GM04503 (cell line): Measurements from ENCODE around the gene PRDM12.
A peak's percentile ranks its signal among the peaks of the same experiment; 100 is the strongest.

ENCODE experiments used
- DNase-seq: peaks from one replicate; pipeline ENCODE4 v3.0.0-alpha.2; 2012; ENCODE audit warnings: low read depth

PRDM12 gene

DNA sequence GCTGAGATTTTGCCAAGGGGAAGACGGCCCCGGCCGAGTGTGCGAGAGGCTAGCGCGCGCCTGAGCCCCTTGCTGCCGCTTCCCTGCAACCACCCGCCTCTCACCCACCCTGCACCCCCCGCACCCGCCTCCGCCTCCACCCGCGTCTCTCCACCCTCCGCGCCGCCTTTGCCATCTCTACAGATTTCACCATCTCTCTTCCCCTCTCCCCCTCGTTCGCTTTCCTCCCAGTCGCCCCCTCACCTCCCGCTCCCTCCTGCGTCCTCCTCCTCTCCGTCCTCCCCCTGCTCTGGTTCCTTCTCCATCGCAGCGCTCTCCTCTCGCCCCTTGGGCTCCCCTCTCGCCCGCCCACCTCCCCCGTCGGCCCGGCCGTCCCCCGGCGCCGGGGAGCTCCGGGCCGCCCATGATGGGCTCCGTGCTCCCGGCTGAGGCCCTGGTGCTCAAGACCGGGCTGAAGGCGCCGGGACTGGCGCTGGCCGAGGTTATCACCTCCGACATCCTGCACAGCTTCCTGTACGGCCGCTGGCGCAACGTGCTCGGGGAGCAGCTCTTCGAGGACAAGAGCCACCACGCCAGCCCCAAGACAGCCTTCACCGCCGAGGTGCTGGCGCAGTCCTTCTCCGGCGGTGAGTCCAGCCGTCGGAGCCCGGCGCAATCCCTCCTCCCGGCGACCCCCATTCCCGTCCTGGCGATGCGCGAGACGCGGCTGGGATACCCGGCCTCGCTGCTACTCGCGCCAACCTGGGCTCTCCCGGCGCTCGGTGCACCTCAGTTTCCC, at the start of gene PRDM12:
TSS of gene PRDM12 (plus strand) at position 344 of the 778 bp plus-strand sequence. CDS start at position 404, 60 bp downstream.
- DNase-seq, result no peak

DNA sequence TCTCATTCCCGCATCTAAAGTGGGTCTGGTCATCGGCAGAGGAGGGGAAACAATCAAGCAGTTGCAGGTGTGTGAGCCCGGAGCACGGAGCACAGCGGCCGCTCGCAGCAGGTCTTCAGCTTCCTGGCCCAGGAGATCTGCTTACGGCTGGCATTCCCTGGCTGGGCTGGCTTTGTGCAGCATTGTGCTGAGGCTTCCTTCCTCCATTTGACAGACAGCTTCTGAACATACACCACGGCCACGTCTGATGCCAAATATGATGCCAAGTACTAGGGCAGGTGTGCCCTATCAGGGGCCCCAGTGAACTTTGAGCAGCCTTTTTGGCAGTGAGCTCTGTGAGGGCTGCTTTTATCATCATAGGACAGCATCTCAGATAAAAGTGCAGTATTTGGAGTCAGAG, 47.9 kb upstream of the PRDM12 start:
- no peak for DNase-seq

DNA sequence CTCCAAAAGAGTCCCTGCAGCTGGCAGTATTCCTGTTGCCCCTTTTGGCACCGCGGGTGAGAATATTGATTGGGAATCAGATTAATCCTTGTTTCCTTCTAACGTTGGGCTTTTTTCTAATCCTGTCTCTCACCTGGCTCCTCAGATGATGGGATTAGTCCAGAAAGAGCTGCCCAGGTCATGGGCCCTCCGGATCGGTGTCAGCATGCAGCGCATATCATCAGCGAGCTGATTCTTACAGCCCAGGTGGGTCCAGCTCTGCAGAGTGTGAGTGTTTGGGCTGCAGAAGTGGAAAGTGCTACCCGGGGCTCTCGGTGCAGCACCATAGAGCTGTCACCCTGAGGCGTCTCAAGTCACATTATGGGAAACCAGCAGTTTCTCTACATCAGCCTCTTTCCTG, 40.9 kb upstream of the PRDM12 start:
- no peak for DNase-seq

DNA sequence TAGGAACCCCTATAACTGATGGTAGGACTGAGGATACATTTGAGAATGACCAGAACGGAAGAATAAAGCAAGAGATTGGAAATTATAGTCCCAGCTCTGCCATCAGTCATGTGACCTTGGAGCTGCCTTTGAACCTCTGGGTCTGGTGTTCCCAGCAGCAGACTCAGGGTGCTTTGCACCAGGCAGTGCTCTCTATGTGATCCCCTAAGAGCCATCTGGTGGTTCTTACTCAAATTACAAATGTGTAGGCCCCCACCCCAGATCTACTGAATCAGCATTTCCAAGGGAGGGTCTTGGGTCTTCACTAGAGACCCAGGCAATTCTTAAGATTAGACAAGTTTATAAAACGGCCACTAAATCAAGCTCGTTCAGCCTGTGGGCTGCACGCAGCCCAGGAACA, 40.2 kb upstream of the PRDM12 start:
- no peak for DNase-seq

DNA sequence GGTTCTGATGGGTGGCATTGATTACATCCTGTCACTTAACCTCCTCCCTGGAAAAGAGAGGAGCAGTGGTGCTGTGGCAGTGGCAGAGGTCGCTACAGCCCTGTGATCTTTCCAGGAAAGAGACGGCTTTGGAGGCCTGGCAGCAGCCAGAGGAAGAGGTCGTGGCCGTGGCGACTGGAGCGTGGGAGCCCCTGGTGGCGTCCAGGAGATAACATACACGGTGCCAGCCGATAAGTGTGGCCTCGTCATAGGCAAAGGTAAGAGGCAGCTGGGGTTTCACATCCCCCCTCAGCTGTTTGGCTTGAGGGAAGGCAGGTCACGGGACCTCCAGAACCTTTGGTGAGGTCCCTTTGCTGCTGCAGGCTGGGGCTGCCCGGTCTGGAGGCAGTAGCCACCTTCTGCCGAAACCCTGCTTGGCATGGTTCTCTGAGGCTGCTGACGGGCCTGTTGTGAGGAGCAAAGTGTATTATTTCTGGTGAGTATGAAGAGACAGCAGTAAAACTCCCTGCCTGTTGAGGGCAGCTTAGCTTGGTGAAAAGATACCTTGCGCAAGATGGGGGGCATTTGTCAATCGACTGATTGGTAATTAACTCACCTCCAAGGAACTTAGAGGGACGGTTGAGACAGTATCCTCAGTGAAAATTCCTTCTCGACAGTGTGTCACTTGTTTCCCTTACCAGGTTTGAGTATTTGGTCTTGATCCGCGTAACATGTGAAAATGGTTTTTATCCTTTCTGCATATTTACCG, 38.0 kb upstream of the PRDM12 start:
- DNase-seq, result no peak

DNA sequence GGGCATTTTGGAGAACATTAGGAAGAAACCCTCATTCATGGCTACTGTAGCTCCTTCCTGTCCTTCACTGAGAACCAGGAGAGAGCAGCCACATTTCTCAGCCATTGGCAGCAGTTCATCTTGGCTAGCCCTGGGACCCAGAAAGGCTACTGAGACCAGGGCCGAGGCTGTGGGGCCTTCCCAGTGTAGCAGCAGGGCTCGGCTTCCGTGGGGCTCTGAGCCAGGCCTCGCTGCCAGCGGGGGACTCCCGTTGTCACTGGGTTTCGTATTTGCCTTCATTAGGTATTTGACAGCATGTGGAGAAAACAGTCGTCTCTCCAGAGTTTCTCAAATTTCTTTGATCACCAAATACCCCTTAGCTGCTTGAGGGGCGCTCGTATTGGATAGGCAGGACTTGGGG, 37.3 kb upstream of the PRDM12 start:
- DNase-seq, result no peak

DNA sequence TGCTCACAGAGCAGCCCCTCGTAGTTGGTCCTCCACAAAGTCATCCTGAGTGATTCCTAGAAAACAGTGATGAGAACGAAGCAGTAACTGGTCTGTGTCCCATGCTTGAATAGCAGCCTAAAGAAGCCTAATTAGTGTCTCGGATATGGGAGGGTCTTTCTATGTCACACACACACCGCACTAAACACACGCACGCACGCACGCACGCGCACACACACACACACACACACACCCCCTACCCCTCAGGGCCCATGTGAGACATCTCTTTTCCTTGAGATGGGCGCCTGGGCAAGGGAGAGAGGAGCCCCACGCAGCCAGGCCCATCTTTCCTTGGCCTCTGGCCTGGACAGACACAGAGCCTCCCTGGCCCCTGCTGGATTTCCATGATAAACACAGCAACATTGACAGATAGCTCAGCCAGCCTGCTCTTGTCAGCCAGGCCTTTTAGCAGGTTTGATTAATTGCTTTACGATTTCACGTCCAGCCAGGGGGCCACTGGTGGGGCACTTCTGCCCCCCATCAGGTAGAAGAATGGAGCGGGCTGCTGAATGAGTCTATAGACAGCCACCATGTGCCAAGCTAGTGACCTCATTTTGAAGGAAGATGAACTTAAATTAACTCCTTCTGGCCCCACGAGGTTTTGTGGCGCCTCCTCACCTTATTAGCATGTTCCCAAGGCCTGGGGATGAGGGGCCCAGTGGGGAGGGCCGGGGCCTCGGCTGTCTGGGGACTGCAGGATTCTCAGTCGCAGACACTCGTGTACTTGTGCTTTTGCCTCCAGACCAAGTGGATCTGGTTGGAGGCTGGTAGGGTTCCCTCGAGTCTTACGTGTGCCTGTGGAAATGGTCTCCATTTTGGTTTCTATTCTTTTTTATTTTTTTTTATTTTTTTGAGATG, 36.2 kb upstream of the PRDM12 start:
- DNase-seq, result peak; percentile 23

DNA sequence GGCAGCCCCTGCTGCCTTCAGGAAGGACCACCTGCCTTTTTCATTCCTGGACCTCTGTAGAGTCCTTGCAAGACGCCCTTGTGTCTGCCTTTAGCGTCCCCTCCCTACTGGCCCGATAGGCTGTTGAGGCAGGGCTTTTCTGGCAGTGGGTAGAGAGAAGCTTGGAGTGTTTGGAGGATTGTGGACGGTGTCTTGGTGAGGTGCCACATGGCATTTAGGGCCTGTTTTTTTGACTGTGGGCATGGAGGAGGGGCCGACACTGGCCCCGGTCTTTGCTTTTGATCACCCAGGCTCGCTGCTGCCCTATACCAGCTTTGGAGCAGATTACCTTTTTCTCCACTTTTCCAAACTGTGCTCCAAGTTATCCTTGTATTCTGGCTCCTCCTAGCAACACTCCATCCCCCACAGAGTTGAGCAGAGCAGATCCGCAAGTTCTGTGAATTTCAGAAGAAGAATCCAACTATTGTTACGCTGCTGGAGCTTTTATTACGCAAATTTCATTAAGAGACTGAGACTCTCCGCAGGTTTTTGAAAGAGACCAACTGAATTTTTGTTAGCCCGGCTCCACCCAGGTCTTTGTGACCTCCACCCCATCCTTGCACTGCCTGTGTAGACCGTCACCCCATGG, 34.8 kb upstream of the PRDM12 start:
- DNase-seq, result no peak

DNA sequence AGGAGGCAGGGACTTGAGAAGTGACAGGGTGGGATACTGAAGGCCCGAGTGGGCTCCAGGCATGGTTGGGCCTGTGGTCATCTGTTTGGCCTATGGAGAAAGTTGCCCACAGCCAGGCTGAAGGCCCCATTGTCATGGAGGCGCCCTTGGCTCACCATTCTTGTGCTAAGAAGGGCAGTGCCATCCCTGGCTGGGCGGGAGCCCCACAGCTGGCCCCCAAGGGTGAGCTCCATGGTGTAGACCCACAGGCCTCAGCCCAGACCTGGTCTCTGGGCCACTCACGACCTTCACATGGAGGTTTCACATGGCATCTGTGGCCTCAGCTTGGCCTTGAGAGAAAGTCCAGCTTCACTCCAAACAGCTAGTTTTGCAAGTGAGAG, 34.3 kb upstream of the PRDM12 start:
- no peak for DNase-seq

DNA sequence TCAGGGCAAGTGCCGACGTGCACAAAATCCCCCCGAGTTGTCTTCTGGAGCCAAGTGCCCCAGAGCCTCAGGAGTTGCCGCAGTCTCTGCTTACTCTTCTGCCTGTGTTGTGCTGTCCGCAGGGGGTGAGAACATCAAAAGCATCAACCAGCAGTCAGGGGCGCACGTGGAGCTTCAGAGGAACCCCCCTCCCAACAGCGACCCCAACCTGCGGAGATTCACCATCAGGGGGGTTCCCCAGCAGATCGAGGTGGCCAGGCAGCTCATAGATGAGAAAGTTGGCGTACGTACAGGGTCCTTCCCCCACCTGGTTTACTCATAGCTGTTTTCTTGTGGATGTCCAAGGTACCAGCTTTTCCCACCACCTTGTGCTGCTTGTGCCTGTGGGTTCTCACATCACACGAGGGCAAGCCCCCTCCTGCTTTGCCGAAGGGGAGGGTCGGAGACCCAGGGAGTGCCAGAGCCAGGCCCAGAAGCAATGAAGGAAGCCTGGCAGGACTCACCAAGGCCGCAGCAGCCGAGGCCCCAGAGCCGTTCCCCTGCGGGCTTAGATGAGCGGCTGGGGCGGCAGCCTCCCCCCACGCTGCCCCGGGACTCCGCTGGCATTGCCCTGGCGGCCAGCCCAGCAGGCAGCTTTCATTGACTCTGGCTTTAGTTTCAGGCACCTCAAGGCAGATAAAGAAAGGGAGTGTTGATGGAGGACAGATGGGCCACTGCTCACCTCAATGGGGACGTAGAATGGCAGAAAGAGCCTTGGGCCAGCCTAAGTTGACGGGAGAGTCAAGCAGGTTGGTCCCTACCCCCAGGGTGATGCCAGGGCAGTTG, 33.7 kb upstream of the PRDM12 start:
- DNase-seq, result no peak

DNA sequence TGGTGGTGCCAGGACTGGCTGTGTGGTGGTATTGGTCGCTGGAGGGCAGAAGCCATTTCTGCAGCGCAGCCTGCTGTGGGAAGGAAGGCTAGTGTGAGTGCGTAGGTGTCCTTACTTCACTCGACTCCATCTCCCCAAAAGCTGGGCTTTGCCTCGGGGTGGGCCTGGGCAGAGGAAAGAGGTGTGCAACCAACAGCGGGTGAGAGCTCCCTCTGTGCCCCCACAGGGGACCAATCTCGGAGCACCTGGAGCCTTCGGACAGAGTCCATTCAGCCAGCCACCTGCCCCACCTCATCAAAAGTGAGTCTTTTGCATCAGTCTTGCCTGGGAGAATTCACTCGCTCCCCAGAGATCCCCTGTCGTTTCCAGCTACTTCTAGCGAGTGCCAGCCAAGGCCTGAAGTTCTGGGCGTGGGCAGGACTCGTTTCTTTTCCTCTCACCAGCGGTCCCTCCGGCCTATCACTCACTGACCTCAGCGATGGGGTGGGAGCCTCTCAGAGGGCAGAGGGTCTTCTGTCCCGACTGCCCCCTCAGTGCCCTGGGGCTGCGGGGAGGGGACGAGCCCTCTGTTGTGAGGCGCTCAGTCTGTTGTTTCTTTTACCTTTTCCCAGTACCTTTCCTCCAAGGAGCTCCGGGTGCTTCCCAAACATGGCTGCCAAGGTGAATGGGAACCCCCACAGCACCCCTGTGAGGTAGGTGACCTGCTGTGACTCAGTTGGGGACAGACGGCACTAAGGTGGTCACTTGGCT, 32.9 kb upstream of the PRDM12 start:
- no peak for DNase-seq

DNA sequence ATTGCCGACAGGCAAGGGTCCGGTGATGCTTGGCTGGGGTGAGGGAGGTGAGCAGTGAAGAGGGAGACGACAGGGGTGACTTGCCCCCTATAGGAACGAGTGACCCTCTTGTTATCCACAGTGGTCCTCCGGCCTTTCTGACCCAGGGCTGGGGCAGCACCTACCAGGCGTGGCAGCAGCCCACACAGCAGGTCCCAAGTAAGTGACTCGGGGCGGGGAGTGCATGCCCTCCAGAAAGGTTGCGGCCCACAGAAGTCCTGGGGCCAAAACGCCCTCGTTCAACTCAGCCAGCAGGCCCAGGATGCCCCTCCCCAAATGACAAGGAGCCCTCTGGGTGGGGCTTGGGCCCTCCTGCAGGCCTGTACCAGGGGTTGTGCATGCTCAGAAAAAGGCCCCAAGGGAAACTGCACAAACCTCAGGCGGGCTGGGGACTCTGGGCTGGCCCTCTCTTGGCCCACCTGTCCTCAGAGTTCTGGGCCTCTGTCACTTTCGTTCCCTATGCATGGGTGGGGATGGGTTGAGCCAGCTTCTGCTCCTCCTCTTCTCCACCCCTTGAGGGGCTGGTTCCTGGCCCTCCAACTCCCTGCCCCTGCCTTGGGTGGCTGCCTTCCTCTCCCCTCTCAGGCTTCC, 32.2 kb upstream of the PRDM12 start:
- no peak for DNase-seq

DNA sequence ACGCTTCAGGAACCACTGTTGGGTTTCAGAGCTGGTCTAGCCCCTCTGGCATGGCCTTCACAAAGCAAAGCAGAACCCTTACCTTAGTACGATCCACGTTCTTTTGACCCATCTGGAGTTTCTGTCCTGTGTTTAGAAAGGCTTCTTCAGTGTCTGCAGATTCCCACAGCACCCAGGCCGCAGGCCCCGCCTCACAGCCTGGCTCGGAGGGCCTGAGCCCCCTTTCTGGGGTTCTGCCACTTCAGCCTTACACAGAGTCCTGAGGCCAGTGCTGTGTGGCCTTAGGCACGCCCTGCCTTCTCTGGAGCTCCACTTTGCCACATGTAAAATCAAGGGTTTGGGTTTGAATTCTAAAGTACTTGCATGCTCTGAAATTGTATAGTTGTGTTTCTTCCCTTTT, 31.6 kb upstream of the PRDM12 start:
- DNase-seq, result no peak

DNA sequence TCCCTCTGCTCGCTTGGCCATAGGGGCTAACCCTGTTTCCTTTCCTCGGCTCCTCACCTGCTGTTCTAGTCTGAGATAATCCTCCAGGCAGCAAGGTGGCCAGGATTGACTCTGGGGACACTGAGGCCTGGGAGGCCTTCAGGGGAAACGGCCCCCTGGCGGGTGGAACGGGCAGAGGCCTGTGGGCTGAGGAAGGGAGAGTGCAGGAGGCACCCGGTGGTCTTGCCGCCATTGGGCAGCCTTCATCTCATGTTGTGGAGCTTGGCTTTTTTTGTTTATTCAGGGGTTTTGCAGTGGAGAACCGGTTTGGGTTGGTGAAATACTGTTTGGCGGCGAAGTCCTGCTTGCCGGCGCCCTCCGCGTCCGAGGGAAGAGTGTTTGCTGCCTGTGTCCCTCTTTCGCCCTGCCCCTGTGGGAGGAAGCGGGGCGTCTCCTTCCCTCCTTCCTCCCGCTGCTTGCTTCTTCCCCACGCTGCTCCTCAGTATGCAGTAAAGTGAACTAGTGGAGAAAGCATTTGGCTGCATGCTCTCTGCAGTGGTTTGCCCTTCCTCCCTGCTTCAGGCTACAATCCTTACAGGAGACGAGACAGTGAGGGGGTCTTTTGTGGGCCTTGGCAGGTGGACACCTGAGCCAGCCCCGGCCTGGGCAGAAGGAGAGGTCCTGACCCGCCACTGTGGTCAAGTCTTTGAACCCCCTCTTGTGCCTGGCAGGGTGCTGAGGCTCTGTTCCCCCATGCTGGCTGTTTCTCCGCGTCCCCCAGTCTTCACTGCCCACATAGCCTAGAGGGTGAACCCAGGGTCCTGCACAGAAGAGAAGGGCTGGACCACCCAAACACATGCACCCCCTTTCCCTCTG, 30.8 kb upstream of the PRDM12 start:
- no peak for DNase-seq

DNA sequence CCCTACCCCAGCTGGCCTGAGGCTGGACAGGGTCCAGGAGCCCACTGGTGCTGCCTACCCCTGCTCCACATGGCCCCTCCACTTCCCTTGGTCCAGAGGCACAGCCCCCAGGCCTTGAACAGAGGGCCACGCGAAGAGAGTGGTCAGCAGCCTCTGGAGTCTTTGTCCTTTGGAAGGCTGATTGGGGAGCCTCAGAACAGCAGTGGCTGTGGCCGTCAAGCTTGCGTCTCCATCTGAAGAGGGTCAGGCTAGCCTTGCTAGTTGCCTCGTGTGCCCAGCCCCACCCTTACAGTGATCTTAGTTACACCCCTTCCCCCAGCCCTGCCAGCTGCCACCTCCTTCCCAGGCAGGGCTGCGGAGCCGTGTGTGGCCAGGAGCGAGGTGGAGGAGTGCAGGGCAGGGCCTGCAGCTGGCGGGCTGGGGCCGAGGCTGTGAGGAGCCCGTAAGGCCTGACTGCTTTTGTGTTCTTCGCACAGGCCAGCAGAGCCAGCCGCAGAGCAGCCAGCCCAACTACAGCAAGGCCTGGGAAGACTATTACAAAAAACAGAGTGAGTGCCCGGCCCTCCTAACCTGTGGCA, 30.1 kb upstream of the PRDM12 start:
- DNase-seq, result no peak

DNA sequence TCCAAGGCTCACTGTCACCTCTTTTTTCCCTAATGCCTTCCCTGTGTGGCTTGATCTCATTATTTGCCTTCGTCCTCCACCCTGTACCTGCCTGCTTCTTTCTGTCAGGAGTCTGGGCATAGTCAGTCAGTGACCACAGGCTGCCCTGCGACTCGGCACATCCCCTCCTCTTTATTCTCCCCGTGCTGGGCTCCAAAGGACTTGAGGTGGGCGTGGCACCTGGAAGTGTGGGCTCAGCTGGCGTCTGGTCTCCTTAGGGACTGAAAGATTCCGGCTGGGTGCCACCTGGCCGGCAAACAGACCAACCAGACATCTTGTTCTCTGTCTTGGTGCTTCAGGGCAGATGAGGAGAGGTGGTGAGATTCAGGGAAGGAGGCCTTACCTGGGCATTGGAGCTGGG, 29.6 kb upstream of the PRDM12 start:
- no peak for DNase-seq

DNA sequence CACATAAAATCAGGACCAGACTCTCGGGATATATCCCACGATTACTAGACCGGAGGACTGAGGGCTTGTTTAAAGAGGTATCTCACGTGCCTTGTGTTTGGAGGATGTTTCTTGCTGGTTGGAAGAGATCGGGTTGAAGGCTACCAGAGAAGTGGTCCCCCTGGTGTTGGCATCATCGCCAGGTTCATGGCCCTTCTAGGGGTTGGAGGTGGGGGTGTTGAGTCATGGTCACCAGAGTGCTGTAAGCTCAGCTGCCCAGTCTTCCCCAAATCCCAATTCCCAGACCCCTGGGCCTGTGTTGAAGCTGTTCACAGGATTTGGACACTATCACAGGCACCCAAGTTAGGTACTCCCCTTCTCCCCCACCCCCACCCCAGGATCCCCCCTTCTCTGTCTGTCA, 29.1 kb upstream of the PRDM12 start:
- DNase-seq, result no peak

DNA sequence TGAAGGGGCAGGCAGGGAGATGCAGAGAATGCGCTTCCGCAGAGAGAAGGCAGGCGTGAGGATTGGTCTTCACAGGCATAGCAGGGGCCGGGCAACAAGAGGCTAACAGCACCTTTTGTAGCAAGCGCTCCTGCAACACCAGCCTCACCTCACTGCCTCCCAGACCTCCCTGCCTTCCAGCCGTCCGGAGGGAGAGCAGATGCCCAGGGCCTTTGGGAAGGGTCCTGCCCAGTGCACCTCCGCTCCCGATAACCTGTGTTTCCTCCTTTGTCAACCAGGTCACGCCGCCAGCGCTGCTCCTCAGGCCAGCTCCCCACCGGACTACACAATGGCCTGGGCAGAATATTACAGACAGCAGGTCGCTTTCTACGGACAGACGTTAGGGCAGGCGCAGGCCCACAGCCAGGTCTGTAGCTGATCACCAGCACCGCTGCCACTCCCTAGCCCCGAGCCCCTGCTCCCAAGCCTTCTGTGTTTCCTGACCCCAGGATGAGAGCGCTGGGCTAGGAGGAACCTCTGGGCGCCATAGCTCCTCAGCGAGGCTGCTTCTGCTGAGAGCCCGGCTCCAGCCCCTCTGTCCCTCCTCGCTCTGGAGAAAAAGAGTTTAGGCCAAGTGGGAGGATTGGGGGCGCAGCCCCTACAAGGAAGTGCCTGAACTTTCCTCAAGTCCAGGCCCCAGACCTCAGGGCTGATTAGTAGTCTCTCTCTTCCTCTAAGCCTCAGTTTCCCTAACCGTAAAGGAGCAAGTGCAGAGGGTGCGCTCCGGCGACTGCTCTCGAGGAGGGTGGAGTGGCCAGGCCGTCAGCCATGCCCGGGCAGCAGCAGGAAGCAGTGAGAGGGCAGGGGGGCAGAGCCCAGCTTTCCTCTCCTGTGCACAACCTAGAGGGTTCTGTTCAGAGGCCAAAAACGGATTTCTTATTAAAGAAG, 28.4 kb upstream of the PRDM12 start:
- DNase-seq, result no peak
